A549 treated with AZD2906 at 1 μM for 4 hours (cell line): Measurements from ENCODE around the gene WASHC1. TPM values are rescaled to one million over a fixed set of nuclear protein-coding genes. Genes with fewer than 3 reads are reported as not detected.

Experiments used
- total RNA-seq: library from RNA; stranded (reverse); fragments of 200-300 nt; extraction: Qiagen RNA extraction; gene quantifications from 5 replicates; pipeline ENCODE4 v1.2.3, GENCODE V29; 2022

The WASHC1 gene
- 6.9 to 12.3 TPM (median 11.2 TPM) in 5 replicates for total RNA-seq

GRCh38 chr9:29356-29755, at the start of gene WASHC1:
WASHC1 (minus strand) TSS chr9:29456; CDS start chr9:24999, 4,457 bp downstream.

Other genes starting within 250 kb of the WASHC1 start
- gene FOXD4, start 89.0 kb upstream of the WASHC1 start, total RNA-seq = 0.13 to 0.57 TPM (median 0.37 TPM) in 5 replicates
- gene ZNG1A, start 149.6 kb upstream of the WASHC1 start, total RNA-seq = 24.2 to 25.9 TPM (median 24.6 TPM) in 5 replicates
- 0.29 to 0.71 TPM (median 0.51 TPM) in 5 replicates for gene DOCK8, start 185.4 kb upstream of the WASHC1 start, total RNA-seq